ENCODE data around the gene CNST.

DNA sequence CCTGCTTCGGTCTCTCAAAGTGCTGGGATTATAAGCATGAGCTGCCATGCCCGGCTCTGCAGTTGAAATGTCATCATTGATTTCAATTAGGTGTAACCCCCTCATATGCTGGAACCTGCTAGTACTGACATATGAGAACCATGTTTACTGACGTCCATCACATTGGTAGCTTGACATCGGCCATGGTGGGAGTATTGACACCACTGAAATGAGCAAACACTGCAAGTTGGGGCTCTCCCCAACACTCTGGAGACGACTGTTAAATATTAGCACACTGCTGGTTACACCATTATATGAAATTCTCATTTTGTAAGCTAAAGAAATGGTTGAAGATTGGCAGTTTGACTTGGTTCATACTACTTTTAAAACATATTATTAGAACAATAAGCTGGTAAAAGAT lies 63.7 kb downstream of the CNST start:
- TF ChIP-seq POLR2A (IDR thresholded peaks at IDR 0.05) (no peak), CTCF (IDR thresholded peaks at IDR 0.05) (no peak)

Measured in gastroesophageal sphincter (tissue), 3 donors.